GM12878 (cell line): ENCODE results near the gene XPO1. TPM values are rescaled to one million over a fixed set of nuclear protein-coding genes. Genes with fewer than 3 reads are reported as not detected.

Experiments
- ATAC-seq: fragments of 200-7000 bp; cut with Tn5 transposase; 3 replicates; pipeline ENCODE4 v1.9.1; 2020; ENCODE audit warnings: mild to moderate bottlenecking, moderate library complexity
- BruUV-seq: library from RNA; stranded (reverse); fragments of 400-500 nt; replicated peaks from 2 replicates; lab custom pipeline; 2021; lab: Mats Ljungman, UMichigan
- CTCF ChIA-PET: fragments of 300-600 bp; sonication (Branson Sonifier 250); formaldehyde crosslinking; extraction: SDS; loops from one replicate; lab custom pipeline; 2021; ENCODE audit warnings: inconsistent platforms; lab: Yijun Ruan, JAX
- POLR2A ChIA-PET: fragments of 350-600 bp; formaldehyde crosslinking; extraction: SDS; loops from one replicate; lab custom pipeline; 2021; ENCODE audit warnings: inconsistent platforms; lab: Charles Lee
- RAD21 ChIA-PET: fragments of 300-600 bp; sonication (Branson Sonifier 250); formaldehyde crosslinking; loops from one replicate; lab custom pipeline; 2023; ENCODE audit warnings: antibody characterized with exemption; ENCODE audit not compliant: unreplicated experiment; lab: Charles Lee
- SMC1A ChIA-PET: fragments of 300-600 bp; sonication (Branson Sonifier 250); formaldehyde crosslinking; loops from one replicate; lab custom pipeline; 2023; ENCODE audit not compliant: unreplicated experiment, uncharacterized antibody; lab: Charles Lee
- DNase-seq: peaks from one replicate; pipeline ENCODE4 v3.0.0-alpha.2; 2011; ENCODE audit warnings: low read depth, low spot score
- FAIRE-seq: peaks from 3 replicates; lab custom pipeline; 2011; peaks lifted over from hg19 to GRCh38; lab: Jason Lieb, UNC
- H2AFZ ChIP-seq: 2 replicates; pipeline ENCODE4 v1.6.0; 2011; ENCODE audit warnings: low read depth, low read length, control low read depth; ENCODE audit not compliant: control insufficient read depth
- H3K27ac ChIP-seq: 2 replicates; pipeline ENCODE4 v1.5.1; 2011; ENCODE audit warnings: control low read depth; ENCODE audit not compliant: control insufficient read depth, insufficient read depth
- H3K27me3 ChIP-seq, 2 experiments: replicated peaks in 1 of 2; 2 replicates each; pipeline versions ENCODE4 v1.6.0 to v1.6.1; 2011; ENCODE audit warnings: low read length in 1 of 2; ENCODE audit not compliant: control insufficient read depth in 2 of 2, insufficient read depth in 2 of 2
- H3K36me3 ChIP-seq, 2 experiments: 2 replicates each; pipeline ENCODE4 v1.5.1; 2011; ENCODE audit warnings: low read length in 1 of 2; ENCODE audit not compliant: control insufficient read depth in 2 of 2, insufficient read depth in 2 of 2
- H3K4me1 ChIP-seq: 2 replicates; pipeline ENCODE4 v1.6.1; 2011; ENCODE audit warnings: mild to moderate bottlenecking, low read length, moderate library complexity, mixed read lengths; ENCODE audit not compliant: control insufficient read depth, insufficient read depth
- H3K4me2 ChIP-seq: 2 replicates; pipeline ENCODE4 v1.6.0; 2011; ENCODE audit warnings: control low read depth; ENCODE audit not compliant: control insufficient read depth, insufficient read depth
- H3K4me3 ChIP-seq: fragments of 200-600 bp; sonication (generic); 2 replicates; pipeline ENCODE4 v1.5.1; 2016
- H3K79me2 ChIP-seq: 2 replicates; pipeline ENCODE4 v1.6.0; 2011; ENCODE audit warnings: low read length; ENCODE audit not compliant: control insufficient read depth, insufficient read depth
- H3K9ac ChIP-seq: 2 replicates; pipeline ENCODE4 v1.8.0; 2011; ENCODE audit warnings: low read length, control low read depth, mixed read lengths; ENCODE audit not compliant: control insufficient read depth, insufficient read depth
- H3K9me3 ChIP-seq: replicated peaks from 3 replicates; pipeline ENCODE4 v1.5.1; 2011; ENCODE audit warnings: mild to moderate bottlenecking, low read length; ENCODE audit not compliant: control insufficient read depth, insufficient read depth
- H4K20me1 ChIP-seq: 2 replicates; pipeline ENCODE4 v1.6.0; 2011; ENCODE audit not compliant: control insufficient read depth, insufficient read depth
- BCL11A ChIP-seq: IDR thresholded peaks from 2 replicates; pipeline ENCODE4 v1.6.1; 2011; ENCODE audit warnings: low read depth, low read length
- DPF2 ChIP-seq: fragments of 450-650 bp; IDR thresholded peaks from 2 replicates; pipeline ENCODE4 v1.6.1; 2017; ENCODE audit warnings: mild to moderate bottlenecking
- GABPA ChIP-seq: IDR thresholded peaks from 2 replicates; pipeline ENCODE4 v1.6.1; 2014; ENCODE audit warnings: antibody characterized with exemption, low read depth, mild to moderate bottlenecking, inconsistent platforms
- HDAC2 ChIP-seq: fragments of 200-600 bp; sonication (generic); IDR thresholded peaks from 2 replicates; pipeline ENCODE4 v1.6.1; 2017
- IRF5 ChIP-seq: fragments of 450-650 bp; IDR thresholded peaks from 2 replicates; pipeline ENCODE4 v1.6.1; 2017; ENCODE audit warnings: borderline replicate concordance
- POU2F2 ChIP-seq: IDR thresholded peaks from 3 replicates; pipeline ENCODE4 v1.6.1; 2011; ENCODE audit warnings: low read depth, mild to moderate bottlenecking, low read length, borderline replicate concordance
- SPI1 ChIP-seq: IDR thresholded peaks from 2 replicates; pipeline ENCODE4 v1.6.1; 2011; ENCODE audit warnings: low read depth, mild to moderate bottlenecking, low read length, moderate library complexity, borderline replicate concordance; ENCODE audit not compliant: insufficient read depth
- in situ Hi-C: fragments of 300-500 bp; cut with MboI; formaldehyde crosslinking; loops from 9 replicates; pipeline ENCODE4 v1.14.3; 2018; ENCODE audit warnings: mixed read lengths
- intact Hi-C: fragments of 100-400 bp; cut with micrococcal nuclease; formaldehyde crosslinking; loops from one replicate; pipeline ENCODE4 v1.14.2; 2022; ENCODE audit not compliant: unreplicated experiment
- polyA plus RNA-seq, 11 experiments: library from polyadenylated mRNA; depleted of rRNA in 4 of 11; unstranded in 6 of 11; stranded (reverse) in 5 of 11; fragments of >200 nt; fragmentation: Nextera tagmentation in 4 of 11; fragmentation: Illumina TruSeq in 1 of 11; extraction: Ambion mirVana in 4 of 11; extraction: Trizol in 1 of 11; gene quantifications; 1 replicate in 1 of 11; 2 replicates in 10 of 11; pipeline versions ENCODE4 v1.2.1 to v1.2.3, GENCODE V29; 2011 to 2016; ENCODE audit warnings: inconsistent platforms in 2 of 11, missing spikeins in 2 of 11, low read depth in 1 of 11
- total RNA-seq, 4 experiments: library from RNA; depleted of rRNA in 3 of 4; stranded (reverse); fragments of >200 nt in 3 of 4; fragmentation: Illumina TruSeq in 1 of 4; extraction: Trizol in 1 of 4; gene quantifications; 2 replicates each; pipeline versions ENCODE4 v1.2.1 to v1.2.3, GENCODE V29; 2013 to 2021
- TF ChIP-seq, protein P1 (sequence below): IDR thresholded peaks from 2 replicates; pipeline ENCODE4 v1.6.1; 2012; ENCODE audit warnings: low read depth, low read length, improper control_type of control experiment

The XPO1 gene
- total and polyA plus RNA-seq, 10 of the 15 experiments (the other 5 are each of a cell fraction or from before 2014, with no cell fraction given): 57.3 to 216 (median 153) TPM

- Histone ChIP-seq H4K20me1 (peaks cover 10% of the 10 kb centered on the region; the same call in 1 of the 2 replicates), H3K9me3 (no peaks in the 10 kb centered on the region; the same call in 1 of the 3 replicates), H3K79me2 (peaks cover 91% of the 10 kb centered on the region), H3K4me3 (no peak overlapping the region), H3K36me3 (peaks cover 0 to under 1% of the 10 kb centered on the region in 2 experiments; a peak in 1 of 4 replicates), H3K4me1 (peaks cover 32% of the 10 kb centered on the region), H3K27me3 (no peaks in the 10 kb centered on the region), H3K27ac (no peak overlapping the region; the same call in 1 of the 2 replicates), H3K4me2 (peak overlapping the region; percentile 13; the same call in 1 of the 2 replicates), H2AFZ (no peak overlapping the region), H3K9ac (no peak overlapping the region)
- RAD21 ChIA-PET: interaction anchor here (1.1 kb wide), 1 partner anchor 9 kb away, joined by 3 read pairs; no protein-coding TSS in a partner anchor
- POLR2A ChIA-PET: interaction anchor here (1.1 to 1.8 kb wide), 3 partner anchors 9 to 38 kb away, joined by 4 to 5 read pairs (median 4); no protein-coding TSS in a partner anchor
- in situ Hi-C loops: no loop called here
- DNase-seq (no peak), ATAC-seq (peak; percentile 80), FAIRE-seq (no peak)
- TF ChIP-seq HDAC2: no peak
- peak; percentile 78; the same call in 1 of the 2 replicates for TF ChIP-seq SPI1
- no peak for TF ChIP-seq IRF5
- TF ChIP-seq GABPA: no peak
- TF ChIP-seq POU2F2: peak; percentile 69; the same call in 1 of the 3 replicates
- no peak for TF ChIP-seq BCL11A
- 0 out of 2 replicates have a peak, but pooled peaks have one; percentile 20 for TF ChIP-seq DPF2
- TF ChIP-seq, protein P1, sequence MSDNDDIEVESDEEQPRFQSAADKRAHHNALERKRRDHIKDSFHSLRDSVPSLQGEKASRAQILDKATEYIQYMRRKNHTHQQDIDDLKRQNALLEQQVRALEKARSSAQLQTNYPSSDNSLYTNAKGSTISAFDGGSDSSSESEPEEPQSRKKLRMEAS: peak; percentile 19; the same call in 1 of the 2 replicates
- CTCF ChIA-PET: interaction anchor here (0.7 to 1.6 kb wide), 6 partner anchors 9 to 53 kb away, joined by 3 to 7 read pairs (median 4); no protein-coding TSS in a partner anchor
- BruUV-seq: no TSS peak
- SMC1A ChIA-PET: interaction anchor here (0.8 to 4.5 kb wide), 6 partner anchors 13 to 61 kb away, joined by 3 to 16 read pairs (median 4); no protein-coding TSS in a partner anchor
- intact Hi-C loops: no loop called here
These were observed 103.8 kb downstream of the XPO1 start for GRCh38 chr2:61434314-61434713.
